GM15510 (cell line): ENCODE data around the gene SULT1C3.

Experiments
- POLR2A ChIP-seq: IDR thresholded peaks from 3 replicates; pipeline ENCODE4 v1.6.1; 2011; ENCODE audit warnings: borderline replicate concordance; ENCODE audit not compliant: insufficient read length; ENCODE audit errors: extremely low read depth

Gene SULT1C3

GRCh38 chr2:108279468-108279867 is 39.7 kb downstream of the SULT1C3 start:
- no peak for TF ChIP-seq POLR2A

- no peak for TF ChIP-seq POLR2A
Measured at GRCh38 chr2:108280466-108280865, 40.7 kb downstream of the SULT1C3 start.

GRCh38 chr2:108285616-108286015 is 45.8 kb downstream of the SULT1C3 start:
- no peak for TF ChIP-seq POLR2A

- TF ChIP-seq POLR2A, result no peak
Measured at GRCh38 chr2:108287169-108287568, 47.4 kb downstream of the SULT1C3 start.

- no peak for TF ChIP-seq POLR2A
Measured at GRCh38 chr2:108288534-108289106, 48.9 kb downstream of the SULT1C3 start, which contains the start of gene SULT1C2. SULT1C2 (plus strand) TSS chr2:108288895; CDS start chr2:108293668, 4,773 bp downstream.

GRCh38 chr2:108293850-108294249 is 54.1 kb downstream of the SULT1C3 start:
- TF ChIP-seq POLR2A, result no peak

GRCh38 chr2:108297436-108298141 is 57.8 kb downstream of the SULT1C3 start:
- no peak for TF ChIP-seq POLR2A

- no peak for TF ChIP-seq POLR2A
Measured at GRCh38 chr2:108301558-108301957, 61.8 kb downstream of the SULT1C3 start.

GRCh38 chr2:108304975-108305374 is 65.2 kb downstream of the SULT1C3 start:
- TF ChIP-seq POLR2A, result no peak

GRCh38 chr2:108305901-108306300 is 66.1 kb downstream of the SULT1C3 start:
- TF ChIP-seq POLR2A, result no peak

- TF ChIP-seq POLR2A, result no peak
Measured at GRCh38 chr2:108309903-108310302, 70.1 kb downstream of the SULT1C3 start.
